Activated naive CD4-positive, alpha-beta T cell treated with anti-CD3 and anti-CD28 coated beads, Interleukin-2, amount 50 U/mL, for 16 hours (primary cell): ENCODE results near the gene DNAJB9.
"Not testable (repeated sequence)": the region's sequence is repeated elsewhere in the genome, so short reads cannot be mapped to it uniquely, and the experiment has no call there.

ENCODE experiments used
- DNase-seq: peaks from one replicate; pipeline ENCODE4 v3.0.0-alpha.2; 2020

DNAJB9 gene

DNA sequence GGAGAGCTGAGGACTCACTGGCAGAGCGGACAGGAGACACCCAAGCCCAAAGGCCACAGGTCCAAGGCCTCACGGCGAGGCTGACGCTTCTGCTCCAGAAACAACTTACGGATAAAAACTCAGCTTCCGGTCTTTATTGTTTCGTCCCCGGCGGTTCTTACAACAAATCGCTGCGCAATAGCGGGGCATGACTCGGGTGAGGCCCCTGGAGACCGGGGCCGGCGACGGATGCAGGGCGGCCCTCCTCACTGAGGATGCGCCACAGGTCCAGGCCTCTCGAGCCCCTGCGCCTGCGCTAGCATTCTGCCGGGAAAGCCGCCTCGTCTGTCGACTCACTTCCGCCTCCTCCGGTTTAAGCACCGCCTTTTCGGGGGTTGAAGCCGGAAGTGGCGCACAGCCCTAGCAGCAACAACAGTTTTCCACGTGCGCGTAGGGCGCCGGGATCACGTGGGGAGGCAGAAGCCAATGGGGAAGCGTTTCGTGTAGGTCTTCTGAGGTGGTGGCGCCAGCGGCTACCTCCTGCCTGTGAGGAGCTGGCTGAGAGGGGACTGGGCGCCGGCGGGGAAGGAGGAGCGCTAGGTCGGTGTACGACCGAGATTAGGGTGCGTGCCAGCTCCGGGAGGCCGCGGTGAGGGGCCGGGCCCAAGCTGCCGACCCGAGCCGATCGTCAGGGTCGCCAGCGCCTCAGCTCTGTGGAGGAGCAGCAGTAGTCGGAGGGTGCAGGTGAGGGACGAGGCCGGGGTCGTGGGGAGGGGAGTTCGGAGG, at the start of gene DNAJB9, which contains the start of gene THAP5:
Gene DNAJB9 (plus strand): TSS at position 494 of the 765 bp plus-strand sequence. CDS start 1,853 bp downstream, outside the sequence.
Gene THAP5 (minus strand): TSS at position 326 of the 765 bp plus-strand sequence. CDS start 137 bp downstream, at position 189.
- DNase-seq, result peak; percentile 99

DNA sequence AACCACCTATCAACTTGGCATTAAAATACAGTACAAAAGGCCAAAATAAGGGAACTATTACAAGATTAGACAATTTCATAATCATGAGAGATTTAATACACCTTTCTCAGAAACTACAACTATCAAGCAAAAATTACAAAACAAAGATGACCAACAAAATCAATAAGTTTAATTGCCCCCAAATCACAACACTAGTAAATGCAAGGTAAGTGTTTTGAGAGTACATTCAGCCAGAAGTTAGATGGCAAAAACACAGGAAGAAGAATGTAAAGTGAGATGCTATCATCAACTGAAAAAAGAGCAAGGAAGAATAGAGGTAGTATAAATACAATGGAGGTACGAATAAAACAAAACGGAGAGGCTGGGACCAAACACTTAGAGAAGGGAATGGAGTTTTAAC, 46.9 kb upstream of the DNAJB9 start:
- no peak for DNase-seq

DNA sequence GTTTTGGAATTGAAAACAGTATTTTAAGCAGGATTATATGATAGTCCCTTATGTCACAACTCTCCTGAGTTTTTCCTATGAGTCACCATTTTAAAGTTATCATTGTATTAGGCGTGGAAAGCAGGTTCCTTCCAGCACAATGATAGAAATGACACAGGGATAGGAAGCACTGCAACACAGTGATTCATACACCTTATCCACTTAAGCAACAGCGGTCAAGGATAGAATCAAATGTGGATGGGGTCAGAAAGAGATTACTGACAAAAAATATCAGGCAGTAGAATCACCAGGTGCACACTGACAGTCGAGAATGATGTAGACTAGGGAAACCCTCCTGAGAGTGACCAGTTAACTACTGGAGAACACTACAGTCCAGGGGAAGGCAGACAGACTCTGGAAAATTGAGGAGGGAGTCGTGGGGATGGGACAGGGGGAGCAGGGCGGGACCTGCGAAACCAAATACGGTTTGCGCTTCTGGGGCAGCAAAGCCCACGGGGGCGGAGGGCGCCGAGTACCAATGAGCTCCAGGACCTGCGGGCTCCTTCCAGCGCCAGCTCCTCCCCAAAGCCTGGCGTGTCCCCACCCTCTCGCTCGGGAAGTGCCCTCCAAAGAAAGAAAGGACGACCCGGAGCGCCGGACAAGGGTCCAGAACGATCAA, 44.2 kb upstream of the DNAJB9 start:
- DNase-seq, result no peak

DNA sequence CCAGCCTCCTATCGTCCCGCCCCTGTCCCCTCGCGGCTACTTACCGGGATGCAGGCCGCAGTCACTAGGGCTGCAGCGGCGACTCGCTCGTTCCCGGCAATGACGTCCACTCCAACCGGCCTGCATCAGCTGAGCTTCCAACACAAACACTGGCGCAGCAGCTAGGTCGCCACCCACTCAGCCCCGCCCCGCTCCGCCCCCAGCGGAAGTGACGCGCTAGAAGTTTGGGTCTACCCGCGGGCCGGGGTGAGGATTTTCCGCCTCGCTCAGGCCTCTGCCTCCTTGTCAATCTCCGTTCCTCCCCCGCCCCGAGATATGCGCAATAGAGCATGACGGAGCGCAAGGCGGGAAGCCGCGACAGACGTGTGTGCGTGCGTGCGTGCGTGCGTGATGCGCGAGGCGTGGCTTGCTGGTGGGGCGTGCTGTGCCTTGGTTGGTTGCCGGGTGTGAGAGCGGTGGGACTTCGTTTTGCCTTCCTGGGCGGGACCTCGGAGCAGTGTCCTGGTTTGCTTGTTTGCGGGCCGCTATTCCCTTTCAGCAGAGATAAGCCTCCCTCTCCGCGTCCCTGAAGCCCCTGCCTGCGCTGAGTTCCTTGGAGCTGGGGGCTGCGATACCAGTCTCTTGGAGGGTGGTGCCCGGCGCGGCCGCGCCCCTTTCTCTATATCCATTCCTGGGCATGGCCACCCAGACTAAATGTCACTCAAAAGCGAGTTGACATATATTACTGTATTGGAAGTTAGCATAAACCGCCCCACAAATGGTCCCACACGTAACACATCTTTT, 43.5 kb upstream of the DNAJB9 start, which contains the start of gene PNPLA8:
Gene PNPLA8 (minus strand): TSS at position 151 of the 783 bp plus-strand sequence. CDS start 10,644 bp downstream, outside the sequence.
- DNase-seq, result peak; percentile 100

DNA sequence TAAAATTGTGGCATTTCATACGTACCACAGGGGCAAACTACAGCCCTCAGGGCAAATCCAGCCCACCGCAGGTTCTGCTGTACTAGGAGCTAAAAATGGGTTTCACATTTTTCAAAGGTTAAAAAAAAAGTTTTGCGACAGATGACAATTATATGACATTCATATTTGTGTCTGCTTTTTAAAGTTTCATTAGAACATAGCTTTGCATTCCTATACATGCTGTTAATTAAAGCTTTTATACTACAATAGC, 43.0 kb upstream of the DNAJB9 start:
- DNase-seq, result no peak

DNA sequence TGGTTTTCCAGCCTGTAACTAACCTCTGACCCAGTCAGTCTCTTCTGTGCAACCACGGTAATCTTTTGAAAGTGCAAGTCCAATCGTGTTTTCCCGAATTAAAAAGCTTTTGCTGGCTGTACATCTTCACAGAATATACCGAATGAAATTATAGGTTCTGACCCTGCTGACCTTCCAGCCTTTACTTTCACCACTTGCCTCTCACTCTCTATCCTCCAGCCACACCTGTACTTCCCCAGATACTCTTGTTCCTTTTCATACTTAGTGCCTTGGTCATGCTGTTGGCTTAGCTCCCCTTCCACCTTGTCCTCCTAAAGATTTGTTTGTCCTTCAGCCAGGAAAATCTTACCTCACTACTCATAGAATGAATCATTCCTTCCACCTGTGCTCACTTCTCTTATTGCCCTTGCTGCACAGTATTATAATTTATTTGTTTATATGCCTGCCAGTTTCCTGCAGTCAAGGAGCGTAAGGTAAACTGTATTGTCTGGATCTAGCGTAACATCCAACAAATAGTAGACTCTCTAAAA, 41.4 kb upstream of the DNAJB9 start:
- DNase-seq, result no peak

DNA sequence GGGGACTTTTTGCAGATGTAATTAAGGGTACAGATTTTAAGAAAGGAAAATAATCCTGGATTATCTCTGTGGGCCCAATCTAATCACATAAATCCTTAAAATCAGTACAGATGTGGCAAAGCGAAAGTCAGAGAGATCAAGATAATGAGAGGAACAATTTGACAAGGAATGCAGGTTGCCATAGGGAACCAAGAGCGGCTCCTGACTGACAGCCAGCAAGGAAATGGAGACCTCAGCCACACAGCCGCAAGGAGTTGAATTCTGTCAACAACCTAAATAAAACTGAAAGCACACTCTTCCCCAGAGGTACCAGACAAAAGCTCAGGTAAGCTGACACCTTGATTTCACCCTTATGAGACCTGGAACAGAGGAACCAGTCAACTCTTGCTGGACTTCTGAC, 40.3 kb upstream of the DNAJB9 start:
- no peak for DNase-seq

DNA sequence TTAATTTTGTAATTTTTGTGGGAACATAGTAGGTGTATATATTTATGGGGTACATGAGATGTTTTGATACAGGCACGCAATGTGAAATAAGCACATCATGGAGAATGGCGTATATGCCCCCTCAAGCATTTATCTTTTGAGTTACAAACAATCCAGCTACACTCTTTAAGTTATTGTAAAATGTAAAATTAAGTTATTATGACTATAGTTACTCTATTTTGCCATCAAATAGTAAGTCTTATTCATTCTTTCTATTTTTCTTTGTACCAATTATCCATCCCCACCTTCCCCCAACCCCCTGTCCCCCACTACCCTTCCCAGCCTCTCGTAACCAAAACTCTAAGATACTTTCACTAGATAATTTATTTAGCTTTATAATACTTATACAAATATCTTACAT, 36.0 kb upstream of the DNAJB9 start:
- no peak for DNase-seq

DNA sequence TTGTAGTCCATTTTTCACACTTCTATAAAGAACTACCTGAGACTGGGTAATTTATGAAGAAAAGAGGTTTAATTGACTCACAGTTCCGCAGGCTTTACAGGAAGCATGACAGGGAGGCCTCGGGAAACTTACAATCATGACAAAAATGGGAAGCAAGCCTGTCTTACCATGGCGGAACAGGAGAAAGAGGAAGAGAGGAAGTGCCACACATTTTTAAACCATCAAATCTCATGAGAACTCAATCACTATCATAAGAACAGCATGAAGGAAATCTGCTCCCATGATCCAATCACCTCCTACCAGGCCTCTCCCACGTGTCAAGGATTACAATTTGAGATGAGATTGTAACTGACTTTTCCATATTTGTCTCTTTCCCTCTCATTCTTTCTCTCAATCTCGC, 34.4 kb upstream of the DNAJB9 start:
- no peak for DNase-seq

DNA sequence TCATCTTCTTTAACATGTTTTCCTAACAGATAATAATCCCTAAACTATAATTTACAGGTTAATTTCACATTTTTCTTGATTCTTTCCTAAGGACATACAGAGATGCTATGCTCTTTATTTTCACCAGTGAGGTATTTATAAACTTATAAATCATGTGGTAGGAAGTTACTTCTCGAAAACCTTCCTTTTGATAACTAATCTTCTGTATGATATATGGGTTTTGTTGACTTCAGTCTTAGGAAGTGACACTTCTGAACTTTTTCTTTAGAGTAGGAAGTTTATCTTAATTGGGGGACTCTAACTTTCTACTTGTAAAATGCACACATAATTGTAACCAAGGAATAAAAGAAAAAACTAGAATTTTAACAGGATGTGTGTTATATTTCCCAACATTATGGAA, 33.9 kb upstream of the DNAJB9 start:
- DNase-seq, result no peak

DNA sequence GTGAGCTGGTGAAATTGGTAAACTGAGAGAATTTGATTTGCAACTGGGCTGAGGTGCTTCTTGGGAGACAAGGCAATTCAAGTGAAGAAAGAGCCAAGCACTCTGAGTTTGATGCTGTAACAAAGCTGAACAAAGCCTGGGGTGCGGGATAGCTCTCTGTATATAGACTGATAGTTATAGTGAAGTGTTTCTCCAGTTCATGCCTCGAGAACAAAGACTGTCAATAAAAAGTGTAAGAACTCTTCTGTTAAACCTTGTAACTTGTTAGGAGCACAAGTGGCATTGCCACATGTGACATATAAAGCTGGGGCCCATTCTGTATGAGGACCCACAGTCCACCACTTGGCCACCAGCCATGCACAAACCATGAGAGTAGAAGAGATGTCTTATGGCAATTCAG, 32.4 kb upstream of the DNAJB9 start:
- DNase-seq, result no peak

DNA sequence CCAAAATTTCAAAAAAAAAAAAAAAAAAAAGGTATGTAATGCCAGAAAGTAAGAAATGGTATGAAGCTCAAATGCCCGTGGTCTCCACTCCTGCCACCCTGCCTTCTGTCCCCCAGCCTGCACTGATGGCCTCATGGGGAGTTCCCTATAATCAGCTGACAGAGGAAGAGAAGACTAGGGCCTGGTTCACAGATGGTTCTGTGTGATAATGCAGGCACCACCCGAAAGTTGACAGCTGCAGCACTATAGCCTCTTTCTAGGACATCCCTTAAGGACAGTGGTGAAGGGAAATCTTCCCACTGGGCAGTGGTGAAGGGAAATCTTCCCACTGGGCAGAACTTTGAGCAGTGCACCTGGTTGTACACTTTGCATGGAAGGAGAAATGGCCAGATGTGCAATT, 31.4 kb upstream of the DNAJB9 start:
- DNase-seq, result not testable (repeated sequence)

DNA sequence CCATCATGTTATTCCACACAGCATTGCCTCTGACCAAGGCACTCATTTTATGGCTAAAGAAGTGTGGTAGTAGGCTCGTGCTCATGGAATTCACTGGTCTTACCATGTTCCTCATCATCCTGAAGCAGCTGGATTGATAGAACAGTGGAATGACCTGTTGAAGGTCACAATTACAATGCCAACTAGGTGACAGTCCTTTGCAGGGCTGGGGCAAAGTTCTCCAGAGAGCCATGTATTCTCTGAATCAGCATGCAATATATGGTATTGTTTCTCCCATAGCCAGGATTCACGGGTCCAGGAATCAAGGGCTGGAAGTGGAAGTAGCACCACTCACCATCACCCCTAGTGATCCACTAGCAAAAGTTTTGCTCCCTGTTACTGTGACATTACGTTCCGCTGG, 31.0 kb upstream of the DNAJB9 start:
- not testable (repeated sequence) for DNase-seq

DNA sequence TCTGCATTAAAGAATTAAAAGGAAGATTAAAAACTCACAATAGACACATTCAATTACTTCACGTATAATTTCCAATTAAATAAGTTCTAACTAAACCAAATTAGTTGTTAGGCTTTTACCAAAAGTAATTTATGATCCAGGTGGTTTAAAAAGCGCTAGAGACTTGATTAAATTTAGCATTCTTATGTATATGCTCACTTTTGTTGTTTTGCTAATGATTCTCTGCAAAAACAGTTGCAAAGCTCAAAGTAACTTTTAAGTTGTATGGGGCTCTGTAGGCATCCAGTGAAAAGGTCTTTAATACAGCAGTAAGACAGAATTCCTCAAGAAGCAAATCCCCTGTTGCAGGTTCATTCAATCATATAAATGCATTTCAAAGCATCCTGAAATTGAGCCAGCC, 28.2 kb upstream of the DNAJB9 start:
- no peak for DNase-seq

DNA sequence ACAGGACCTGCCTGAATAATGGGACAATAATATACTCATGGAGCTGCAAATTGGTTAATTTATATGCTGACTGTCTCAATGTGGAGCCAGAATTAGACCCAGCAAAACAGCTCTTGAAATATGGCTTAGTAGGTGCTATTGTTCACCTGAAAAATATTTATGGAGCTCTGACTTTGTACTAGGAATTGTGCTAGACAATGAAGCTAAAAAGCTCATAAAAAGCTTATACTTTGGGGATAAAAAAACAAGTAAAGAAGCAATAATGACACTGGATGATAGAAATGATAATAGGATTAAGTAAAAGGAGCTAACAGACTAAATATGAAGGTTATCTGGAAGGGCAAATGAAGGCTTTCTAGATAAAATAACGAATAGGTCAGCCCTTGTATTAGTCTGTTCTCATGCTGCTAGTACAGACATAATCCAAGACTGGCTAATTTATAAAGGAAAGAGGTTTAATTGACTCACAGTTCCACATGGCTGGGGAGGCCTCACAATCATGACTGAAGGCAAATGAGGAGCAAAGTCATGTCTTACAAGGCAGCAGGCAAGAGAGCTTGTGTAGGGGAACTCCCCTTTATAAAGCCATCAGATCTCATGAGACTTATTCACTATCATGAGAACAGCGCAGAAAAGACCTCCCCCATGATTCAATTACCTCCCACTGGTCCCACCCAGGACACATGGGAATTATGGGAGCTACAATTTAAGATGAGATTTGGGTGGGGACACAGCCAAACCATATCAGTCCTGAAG, 21.4 kb upstream of the DNAJB9 start:
- not testable (repeated sequence) for DNase-seq

DNA sequence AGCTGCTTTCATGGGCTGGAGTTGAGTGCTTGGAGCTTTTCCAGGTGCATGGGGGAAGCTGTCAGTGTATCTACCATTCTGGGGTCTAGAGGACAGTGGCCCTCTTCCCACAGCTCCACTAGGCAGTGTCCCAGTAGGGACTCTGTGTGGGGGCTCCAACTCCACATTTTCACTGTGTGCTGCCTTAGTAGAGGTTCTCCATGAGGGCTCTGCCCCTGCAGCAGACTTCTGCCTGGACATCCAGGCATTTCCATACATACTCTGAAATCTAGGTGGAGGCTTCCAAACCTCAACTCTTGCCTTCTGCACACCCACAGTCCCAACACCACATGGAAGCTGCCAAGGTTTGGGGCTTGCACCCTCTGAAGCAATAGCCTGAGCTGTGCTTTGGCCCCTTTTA, 13.0 kb upstream of the DNAJB9 start:
- DNase-seq, result not testable (repeated sequence)

DNA sequence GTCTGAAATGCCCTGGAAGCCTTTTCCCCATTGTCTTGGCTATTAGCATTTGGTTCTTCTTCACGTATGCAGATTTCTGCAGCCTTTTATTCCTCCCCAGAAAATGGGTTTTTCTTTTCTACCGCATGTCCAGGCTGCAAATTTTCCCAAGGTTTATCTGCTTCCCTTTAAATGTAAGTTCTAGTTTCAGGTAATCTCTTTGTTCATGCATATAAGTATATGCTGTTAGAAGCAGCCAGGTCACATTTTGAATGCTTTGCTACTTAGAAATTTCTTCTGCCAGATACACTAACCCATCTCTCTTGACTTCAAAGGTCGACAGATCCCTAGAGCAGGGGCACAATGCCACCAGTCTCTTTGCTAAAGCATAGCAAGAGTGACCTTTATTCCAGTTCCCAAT, 12.5 kb upstream of the DNAJB9 start:
- no peak for DNase-seq

DNA sequence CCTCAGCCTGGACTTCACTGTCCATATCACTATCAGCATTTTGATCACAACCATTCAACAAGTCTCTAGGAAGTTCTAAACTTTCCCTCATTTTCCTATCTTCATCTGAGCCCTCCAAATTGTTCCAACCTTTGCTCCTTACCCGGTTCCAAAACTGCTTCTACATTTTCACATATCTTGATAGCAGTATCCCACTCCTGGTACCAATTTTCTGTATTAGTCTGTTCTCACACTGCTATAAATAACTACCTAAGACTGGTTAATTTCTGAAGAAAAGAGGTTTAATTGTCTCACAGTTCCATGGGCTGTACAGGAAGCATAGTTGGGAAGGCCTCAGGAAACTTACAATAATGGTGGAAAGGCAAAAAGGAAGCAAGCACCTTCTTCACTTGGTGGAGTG, 12.1 kb upstream of the DNAJB9 start:
- DNase-seq, result no peak

DNA sequence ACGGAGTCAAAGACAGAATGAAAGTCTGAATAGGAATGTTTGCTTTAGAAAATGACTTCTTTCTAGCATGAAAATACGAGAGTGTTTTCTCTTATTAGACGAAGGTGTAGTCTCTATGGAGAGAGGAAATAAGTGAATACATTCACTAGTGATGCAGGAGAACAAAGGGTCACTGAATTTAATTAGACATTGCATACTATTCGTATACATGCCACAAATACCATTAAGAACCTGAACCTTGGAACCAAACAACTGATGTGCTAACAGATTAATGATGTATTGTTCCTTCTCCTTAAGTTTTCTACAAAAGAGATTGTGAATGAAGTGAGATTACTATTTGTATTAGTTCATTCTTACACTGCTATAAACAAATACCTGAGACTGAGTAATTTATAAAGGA, 10.4 kb upstream of the DNAJB9 start:
- no peak for DNase-seq

DNA sequence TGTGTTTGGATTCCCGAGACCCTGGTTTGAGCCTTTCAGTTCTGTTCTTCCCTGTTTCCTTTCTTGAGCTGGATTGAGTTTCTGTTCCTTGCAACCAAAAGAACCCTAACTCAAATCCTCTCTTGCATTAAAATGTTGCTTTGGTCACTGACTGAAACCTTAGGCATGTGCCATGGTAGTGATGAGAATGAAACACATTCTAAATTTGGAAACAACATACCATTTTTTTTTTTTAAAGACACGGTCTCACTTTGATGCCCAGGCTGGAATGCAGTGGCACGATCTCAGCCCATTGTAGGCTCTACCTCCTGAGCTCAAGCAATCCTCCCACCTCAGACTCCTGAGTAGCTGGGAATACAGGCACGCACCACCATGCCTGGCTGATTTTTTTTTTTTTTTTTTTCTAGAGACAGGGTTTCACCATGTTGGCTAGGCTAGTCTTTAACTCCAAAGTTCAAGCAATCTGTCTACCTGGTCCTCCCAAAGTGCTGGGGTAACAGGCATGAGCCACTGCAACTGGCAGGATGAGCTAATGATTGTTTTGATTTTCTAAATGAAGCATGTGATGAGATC, 8.5 kb upstream of the DNAJB9 start:
- no peak for DNase-seq

DNA sequence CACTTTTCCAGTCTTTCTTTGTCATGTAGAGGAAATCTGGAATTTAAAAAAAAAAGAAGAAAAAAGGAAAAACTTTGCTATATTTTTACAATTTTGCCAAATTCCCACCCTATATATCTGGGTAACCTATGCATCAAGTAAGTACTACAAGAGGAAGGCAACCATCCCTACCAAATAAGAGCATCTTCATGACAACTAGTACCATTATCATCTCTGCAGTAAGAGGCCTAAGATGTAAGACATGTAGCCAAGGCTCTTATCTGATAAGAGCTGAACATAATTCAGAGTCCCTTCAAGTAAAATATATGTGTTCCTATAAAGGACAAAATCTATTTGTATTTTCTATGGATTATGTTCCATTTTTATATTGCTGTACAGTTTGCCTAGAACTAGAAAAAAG, 3.7 kb upstream of the DNAJB9 start:
- DNase-seq, result no peak

DNA sequence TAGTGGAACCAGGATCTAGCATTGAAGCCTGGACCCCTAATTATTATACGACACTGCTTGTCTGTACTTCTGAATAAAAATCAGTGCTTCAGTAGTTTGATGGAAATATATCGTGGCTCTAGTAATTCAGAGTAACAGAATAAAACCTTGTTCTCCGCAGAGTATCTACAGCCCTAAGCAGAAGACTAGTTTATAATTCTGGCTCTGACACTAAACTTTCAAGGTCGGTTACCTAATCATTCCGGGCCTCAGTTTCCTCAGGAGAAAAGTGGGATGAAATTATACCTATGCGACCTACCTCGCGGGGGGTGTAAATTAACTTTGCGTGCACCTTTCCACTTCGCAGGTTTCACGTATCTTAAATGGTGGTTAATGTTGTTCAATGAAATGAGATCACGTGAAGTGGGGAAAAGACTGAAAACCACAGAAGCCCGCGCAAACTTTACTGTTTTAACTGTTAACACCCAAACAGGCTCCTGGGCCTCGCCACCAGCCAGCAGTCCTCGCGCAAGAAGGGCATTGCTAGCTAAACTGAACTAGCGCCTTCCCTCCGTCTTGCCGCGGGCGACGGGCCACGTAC, 783 bp upstream of the DNAJB9 start:
- no peak for DNase-seq
